Tibial nerve (tissue), 3 donors: Measurements from ENCODE around the gene LEFTY1.

Experiments
- POLR2A ChIP-seq, 2 donors: fragments of 450-650 bp; IDR thresholded peaks; one replicate each; pipeline ENCODE4 v1.6.1; 2017; ENCODE audit warnings: antibody characterized with exemption in 2 of 2, mild to moderate bottlenecking in 2 of 2, moderate library complexity in 2 of 2
- TF ChIP-seq, protein P1 (sequence below), 5 experiments: fragments of 200-600 bp in 3 of 5; fragments of 450-650 bp in 2 of 5; sonication (generic) in 3 of 5; IDR thresholded peaks; one replicate each; pipeline ENCODE4 v1.5.1; 2016 to 2019; ENCODE audit warnings: antibody characterized with exemption in 5 of 5, mild to moderate bottlenecking in 3 of 5, moderate library complexity in 2 of 5

DNA sequence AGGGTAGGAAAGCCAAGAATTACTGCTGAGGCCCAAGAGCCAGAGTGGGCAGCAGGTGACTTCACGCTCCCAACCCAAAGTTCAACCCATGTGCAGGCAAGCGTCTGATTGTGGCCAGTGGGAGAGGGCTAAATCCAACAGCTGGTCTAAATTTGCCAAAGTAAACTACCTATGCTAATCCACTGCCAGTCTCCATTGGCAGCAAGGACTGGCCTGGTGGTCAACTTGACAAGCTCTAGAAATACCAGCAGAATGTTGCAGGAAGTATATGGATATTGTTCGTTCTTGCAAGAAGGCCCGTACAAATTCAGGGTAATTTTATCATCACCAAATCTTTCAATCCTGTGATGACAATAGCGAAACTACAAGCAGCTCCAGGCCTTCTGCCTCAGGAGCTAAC is 8.3 kb downstream of the LEFTY1 start:
- TF ChIP-seq, protein P1, sequence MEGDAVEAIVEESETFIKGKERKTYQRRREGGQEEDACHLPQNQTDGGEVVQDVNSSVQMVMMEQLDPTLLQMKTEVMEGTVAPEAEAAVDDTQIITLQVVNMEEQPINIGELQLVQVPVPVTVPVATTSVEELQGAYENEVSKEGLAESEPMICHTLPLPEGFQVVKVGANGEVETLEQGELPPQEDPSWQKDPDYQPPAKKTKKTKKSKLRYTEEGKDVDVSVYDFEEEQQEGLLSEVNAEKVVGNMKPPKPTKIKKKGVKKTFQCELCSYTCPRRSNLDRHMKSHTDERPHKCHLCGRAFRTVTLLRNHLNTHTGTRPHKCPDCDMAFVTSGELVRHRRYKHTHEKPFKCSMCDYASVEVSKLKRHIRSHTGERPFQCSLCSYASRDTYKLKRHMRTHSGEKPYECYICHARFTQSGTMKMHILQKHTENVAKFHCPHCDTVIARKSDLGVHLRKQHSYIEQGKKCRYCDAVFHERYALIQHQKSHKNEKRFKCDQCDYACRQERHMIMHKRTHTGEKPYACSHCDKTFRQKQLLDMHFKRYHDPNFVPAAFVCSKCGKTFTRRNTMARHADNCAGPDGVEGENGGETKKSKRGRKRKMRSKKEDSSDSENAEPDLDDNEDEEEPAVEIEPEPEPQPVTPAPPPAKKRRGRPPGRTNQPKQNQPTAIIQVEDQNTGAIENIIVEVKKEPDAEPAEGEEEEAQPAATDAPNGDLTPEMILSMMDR (IDR thresholded peaks at IDR 0.05) = no peak
- no peak for TF ChIP-seq POLR2A (IDR thresholded peaks at IDR 0.05)
